Measurements from ENCODE around the gene ROBO3.

DNA sequence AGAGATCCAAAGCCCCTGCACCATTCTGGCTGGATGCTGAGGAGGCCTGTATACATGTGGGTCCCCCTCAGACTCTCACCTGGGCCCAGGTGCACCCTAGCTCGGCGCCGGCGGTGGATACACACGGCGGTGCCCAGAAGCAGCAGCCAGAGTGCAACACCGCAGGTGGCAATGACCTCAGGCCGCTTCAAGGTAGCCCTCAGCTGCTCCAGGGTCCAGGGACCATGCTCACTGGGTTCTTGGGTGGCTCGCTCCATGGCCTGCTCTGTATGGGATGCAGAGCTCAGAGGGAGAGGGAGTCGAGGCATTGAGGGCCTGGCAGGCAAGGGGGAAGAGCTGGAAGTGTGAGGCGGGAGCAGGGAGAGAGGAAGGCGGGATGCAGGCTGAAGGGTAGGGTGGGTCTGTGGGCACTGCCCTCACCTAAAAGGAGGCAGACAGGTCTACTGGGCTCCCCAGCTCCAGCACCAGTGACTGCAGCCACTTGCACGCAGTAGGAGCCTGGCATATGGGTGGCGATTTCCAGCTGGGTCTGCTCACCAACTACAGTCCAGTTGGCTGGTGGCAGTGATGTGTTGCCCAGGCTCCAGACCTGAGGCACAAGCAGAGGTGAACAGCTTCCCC, 28.7 kb downstream of the ROBO3 start:
- no peak for TF ChIP-seq ZBTB7A (tag by site-specific recombination; IDR thresholded peaks at IDR 0.05; ENCODE audit: low read depth)
- TF ChIP-seq, protein P1, sequence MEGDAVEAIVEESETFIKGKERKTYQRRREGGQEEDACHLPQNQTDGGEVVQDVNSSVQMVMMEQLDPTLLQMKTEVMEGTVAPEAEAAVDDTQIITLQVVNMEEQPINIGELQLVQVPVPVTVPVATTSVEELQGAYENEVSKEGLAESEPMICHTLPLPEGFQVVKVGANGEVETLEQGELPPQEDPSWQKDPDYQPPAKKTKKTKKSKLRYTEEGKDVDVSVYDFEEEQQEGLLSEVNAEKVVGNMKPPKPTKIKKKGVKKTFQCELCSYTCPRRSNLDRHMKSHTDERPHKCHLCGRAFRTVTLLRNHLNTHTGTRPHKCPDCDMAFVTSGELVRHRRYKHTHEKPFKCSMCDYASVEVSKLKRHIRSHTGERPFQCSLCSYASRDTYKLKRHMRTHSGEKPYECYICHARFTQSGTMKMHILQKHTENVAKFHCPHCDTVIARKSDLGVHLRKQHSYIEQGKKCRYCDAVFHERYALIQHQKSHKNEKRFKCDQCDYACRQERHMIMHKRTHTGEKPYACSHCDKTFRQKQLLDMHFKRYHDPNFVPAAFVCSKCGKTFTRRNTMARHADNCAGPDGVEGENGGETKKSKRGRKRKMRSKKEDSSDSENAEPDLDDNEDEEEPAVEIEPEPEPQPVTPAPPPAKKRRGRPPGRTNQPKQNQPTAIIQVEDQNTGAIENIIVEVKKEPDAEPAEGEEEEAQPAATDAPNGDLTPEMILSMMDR (tag by site-specific recombination; IDR thresholded peaks at IDR 0.05), result no peak
- no peak for TF ChIP-seq ZNF133 (tag by site-specific recombination; IDR thresholded peaks at IDR 0.05)
- no peak for TF ChIP-seq ZNF792 (tag by site-specific recombination; IDR thresholded peaks at IDR 0.05)
- no peak for TF ChIP-seq ZNF621 (tag by site-specific recombination; IDR thresholded peaks at IDR 0.05)
- TF ChIP-seq ZNF561 (tag by site-specific recombination; IDR thresholded peaks at IDR 0.05; ENCODE audit: borderline replicate concordance), result no peak
- no peak for TF ChIP-seq KLF10 (tag by site-specific recombination; IDR thresholded peaks at IDR 0.05)
